ENCODE results near the gene FNDC3B. TPM values are rescaled to one million over a fixed set of nuclear protein-coding genes. Genes with fewer than 3 reads are reported as not detected.

The FNDC3B gene
- total RNA-seq, 2 experiments from 2014 or later = 11.5 to 12.3 TPM

- H3K9me3 Mint-ChIP-seq (ENCODE audit: insufficient read depth) = no peaks in the 10 kb centered on the region
- no peak for DNase-seq
- no peak for ATAC-seq
- no peak overlapping the region for H3K27ac Mint-ChIP-seq
- no peak overlapping the region for H3K4me3 Mint-ChIP-seq
- H3K4me1 Mint-ChIP-seq (ENCODE audit: low read depth) = no peaks in the 10 kb centered on the region
- H3K36me3 Mint-ChIP-seq (ENCODE audit: low read depth) = no peaks in the 10 kb centered on the region
- ChIA-PET CTCF (interaction anchor here (0.9 kb wide), 1 partner anchor 15 kb away, joined by 3 read pairs; no protein-coding TSS in a partner anchor), POLR2A (no interaction called here)
- peaks cover 7% of the 10 kb centered on the region for H3K27me3 Mint-ChIP-seq (ENCODE audit: low read depth)
Observed at GRCh38 chr3:172012775-172013174, 26.6 kb upstream of the FNDC3B start.

- POLR2A ChIA-PET = no interaction called here
- DNase-seq (no peak), ATAC-seq (no peak)
- Mint-ChIP-seq H3K36me3 (ENCODE audit: low read depth) (no peaks in the 10 kb centered on the region), H3K4me1 (ENCODE audit: low read depth) (no peaks in the 10 kb centered on the region), H3K4me3 (no peak overlapping the region), H3K9me3 (ENCODE audit: insufficient read depth) (no peaks in the 10 kb centered on the region), H3K27me3 (ENCODE audit: low read depth) (peaks cover 7% of the 10 kb centered on the region), H3K27ac (no peak overlapping the region)
- CTCF ChIA-PET = no interaction called here
Observed at GRCh38 chr3:172014145-172014544, 25.2 kb upstream of the FNDC3B start.

- H3K36me3 Mint-ChIP-seq (ENCODE audit: low read depth) = no peaks in the 10 kb centered on the region
- no peaks in the 10 kb centered on the region for H3K9me3 Mint-ChIP-seq (ENCODE audit: insufficient read depth)
- ChIA-PET POLR2A (no interaction called here), CTCF (interaction anchor here (1.4 kb wide), 1 partner anchor 655 kb away, joined by 4 read pairs; no protein-coding TSS in a partner anchor)
- no peak for DNase-seq
- no peak for ATAC-seq
- H3K4me1 Mint-ChIP-seq (ENCODE audit: low read depth) = no peaks in the 10 kb centered on the region
- H3K27ac Mint-ChIP-seq = no peak overlapping the region
- no peak overlapping the region for H3K4me3 Mint-ChIP-seq
- peaks cover 7% of the 10 kb centered on the region for H3K27me3 Mint-ChIP-seq (ENCODE audit: low read depth)
Observed at GRCh38 chr3:172018364-172018763, 21.0 kb upstream of the FNDC3B start.

- CTCF ChIA-PET = no interaction called here
Observed at GRCh38 chr3:172020763-172021162, 18.6 kb upstream of the FNDC3B start.

GRCh38 chr3:172021164-172021563 lies 18.2 kb upstream of the FNDC3B start:
- no peak overlapping the region for H3K27ac Mint-ChIP-seq

More at GRCh38 chr3:172020763-172021162, 18.6 kb upstream of the FNDC3B start:
- no peak overlapping the region for H3K4me3 Mint-ChIP-seq
- ATAC-seq = no peak
- DNase-seq = no peak
- POLR2A ChIA-PET = no interaction called here
- H3K4me1 Mint-ChIP-seq (ENCODE audit: low read depth) = no peaks in the 10 kb centered on the region
- no peaks in the 10 kb centered on the region for H3K36me3 Mint-ChIP-seq (ENCODE audit: low read depth)
- peaks cover 6% of the 10 kb centered on the region for H3K27me3 Mint-ChIP-seq (ENCODE audit: low read depth)
- no peak overlapping the region for H3K27ac Mint-ChIP-seq
- H3K9me3 Mint-ChIP-seq (ENCODE audit: insufficient read depth) = no peaks in the 10 kb centered on the region

GRCh38 chr3:172021859-172022258 lies 17.5 kb upstream of the FNDC3B start:
- DNase-seq = no peak
- Mint-ChIP-seq H3K4me1 (ENCODE audit: low read depth) (no peaks in the 10 kb centered on the region), H3K27ac (no peak overlapping the region), H3K4me3 (no peak overlapping the region), H3K36me3 (ENCODE audit: low read depth) (no peaks in the 10 kb centered on the region), H3K27me3 (ENCODE audit: low read depth) (peaks cover 6% of the 10 kb centered on the region), H3K9me3 (ENCODE audit: insufficient read depth) (no peaks in the 10 kb centered on the region)
- CTCF ChIA-PET = no interaction called here
- POLR2A ChIA-PET = no interaction called here
- ATAC-seq = no peak

More at GRCh38 chr3:172021164-172021563, 18.2 kb upstream of the FNDC3B start:
- POLR2A ChIA-PET = no interaction called here
- H3K9me3 Mint-ChIP-seq (ENCODE audit: insufficient read depth) = no peaks in the 10 kb centered on the region
- no peaks in the 10 kb centered on the region for H3K4me1 Mint-ChIP-seq (ENCODE audit: low read depth)
- peaks cover 6% of the 10 kb centered on the region for H3K27me3 Mint-ChIP-seq (ENCODE audit: low read depth)
- DNase-seq (no peak), ATAC-seq (no peak)
- H3K4me3 Mint-ChIP-seq = no peak overlapping the region
- CTCF ChIA-PET = no interaction called here
- no peaks in the 10 kb centered on the region for H3K36me3 Mint-ChIP-seq (ENCODE audit: low read depth)

GRCh38 chr3:172023915-172024314 lies 15.5 kb upstream of the FNDC3B start:
- ChIA-PET POLR2A (no interaction called here), CTCF (no interaction called here)
- ATAC-seq (no peak), DNase-seq (no peak)
- Mint-ChIP-seq H3K9me3 (ENCODE audit: insufficient read depth) (no peaks in the 10 kb centered on the region), H3K27me3 (ENCODE audit: low read depth) (peaks cover 4% of the 10 kb centered on the region), H3K27ac (no peak overlapping the region), H3K36me3 (ENCODE audit: low read depth) (no peaks in the 10 kb centered on the region), H3K4me3 (no peak overlapping the region), H3K4me1 (ENCODE audit: low read depth) (no peaks in the 10 kb centered on the region)

GRCh38 chr3:172024679-172025078 lies 14.7 kb upstream of the FNDC3B start:
- Mint-ChIP-seq H3K27ac (no peak overlapping the region), H3K9me3 (ENCODE audit: insufficient read depth) (no peaks in the 10 kb centered on the region), H3K4me1 (ENCODE audit: low read depth) (no peaks in the 10 kb centered on the region), H3K4me3 (no peak overlapping the region), H3K36me3 (ENCODE audit: low read depth) (no peaks in the 10 kb centered on the region), H3K27me3 (ENCODE audit: low read depth) (peaks cover 4% of the 10 kb centered on the region)
- ATAC-seq (no peak), DNase-seq (no peak)
- ChIA-PET CTCF (no interaction called here), POLR2A (no interaction called here)

GRCh38 chr3:172029425-172030098 lies 9.8 kb upstream of the FNDC3B start:
- Mint-ChIP-seq H3K27me3 (ENCODE audit: low read depth) (no peaks in the 10 kb centered on the region), H3K9me3 (ENCODE audit: insufficient read depth) (no peaks in the 10 kb centered on the region), H3K4me3 (no peak overlapping the region), H3K27ac (no peak overlapping the region), H3K36me3 (ENCODE audit: low read depth) (no peaks in the 10 kb centered on the region), H3K4me1 (ENCODE audit: low read depth) (no peaks in the 10 kb centered on the region)
- no peak for DNase-seq
- ChIA-PET CTCF (no interaction called here), POLR2A (no interaction called here)
- ATAC-seq = no peak

GRCh38 chr3:172030181-172030580 lies 9.2 kb upstream of the FNDC3B start:
- POLR2A ChIA-PET = no interaction called here
- Mint-ChIP-seq H3K27me3 (ENCODE audit: low read depth) (no peaks in the 10 kb centered on the region), H3K4me3 (no peak overlapping the region), H3K27ac (no peak overlapping the region), H3K9me3 (ENCODE audit: insufficient read depth) (no peaks in the 10 kb centered on the region), H3K4me1 (ENCODE audit: low read depth) (peaks cover 3% of the 10 kb centered on the region), H3K36me3 (ENCODE audit: low read depth) (no peaks in the 10 kb centered on the region)
- CTCF ChIA-PET = no interaction called here
- ATAC-seq (no peak), DNase-seq (no peak)

- ChIA-PET POLR2A (no interaction called here), CTCF (no interaction called here)
- DNase-seq (no peak), ATAC-seq (no peak)
- no peak overlapping the region for H3K4me3 Mint-ChIP-seq
- no peaks in the 10 kb centered on the region for H3K27me3 Mint-ChIP-seq (ENCODE audit: low read depth)
- no peak overlapping the region for H3K27ac Mint-ChIP-seq
- no peaks in the 10 kb centered on the region for H3K36me3 Mint-ChIP-seq (ENCODE audit: low read depth)
- H3K4me1 Mint-ChIP-seq (ENCODE audit: low read depth) = peaks cover 5% of the 10 kb centered on the region
- H3K9me3 Mint-ChIP-seq (ENCODE audit: insufficient read depth) = no peaks in the 10 kb centered on the region
Observed at GRCh38 chr3:172031996-172032395, 7.4 kb upstream of the FNDC3B start.

GRCh38 chr3:172033396-172033795 lies 6.0 kb upstream of the FNDC3B start:
- H3K4me3 Mint-ChIP-seq = no peak overlapping the region
- H3K4me1 Mint-ChIP-seq (ENCODE audit: low read depth) = peaks cover 5% of the 10 kb centered on the region
- H3K27me3 Mint-ChIP-seq (ENCODE audit: low read depth) = peaks cover 5% of the 10 kb centered on the region
- ChIA-PET CTCF (interaction anchor here (1.2 kb wide), 1 partner anchor 640 kb away, joined by 3 read pairs; no protein-coding TSS in a partner anchor), POLR2A (no interaction called here)
- DNase-seq (no peak), ATAC-seq (no peak)
- H3K9me3 Mint-ChIP-seq (ENCODE audit: insufficient read depth) = no peaks in the 10 kb centered on the region
- H3K27ac Mint-ChIP-seq = no peak overlapping the region
- no peaks in the 10 kb centered on the region for H3K36me3 Mint-ChIP-seq (ENCODE audit: low read depth)

All from activated CD8-positive, alpha-beta T cell treated with anti-CD3 and anti-CD28 coated beads, Interleukin-2, amount 10 ng/mL, durations not matched to agents 7 days and 5 days (primary cell).